ENCODE results near the gene SFXN5. TPM values are rescaled to one million over a fixed set of nuclear protein-coding genes. Genes with fewer than 3 reads are reported as not detected.

SFXN5 gene
- total and polyA plus RNA-seq, 3 donors from 2014 or later: 24.0 to 32.2 (median 25.4) TPM

DNA sequence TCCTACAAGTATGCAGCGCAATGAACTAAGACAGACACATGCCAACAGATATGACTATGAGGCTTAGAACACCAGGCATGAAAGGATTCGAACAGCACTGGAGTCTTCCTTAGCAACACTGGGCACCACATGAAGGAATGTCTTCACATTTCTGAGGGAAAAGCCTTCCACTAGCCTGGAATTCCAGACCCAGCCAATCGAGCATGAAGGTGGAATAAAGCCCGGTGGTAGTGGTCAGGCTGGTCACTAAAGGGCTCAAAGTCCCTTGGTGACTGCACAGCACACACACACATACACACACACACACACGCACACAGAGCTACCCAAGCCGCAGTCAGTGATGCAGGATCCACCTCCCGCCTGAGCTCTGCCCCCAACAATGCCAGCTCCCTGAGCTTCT, 19.7 kb upstream of the SFXN5 start:
- H3K36me3 ChIP-seq (ENCODE audit: low read depth, missing control alignments): no peaks in the 10 kb centered on the region
- TF ChIP-seq CTCF (IDR thresholded peaks at IDR 0.05) (no peak), POLR2A (IDR thresholded peaks at IDR 0.05) (no peak)
- no peak overlapping the region for H3K4me3 ChIP-seq
- no peaks in the 10 kb centered on the region for H3K9me3 ChIP-seq
- DNase-seq: no peak
- intact Hi-C loops (cut with DNase I; ENCODE audit: low total_unique reads): no loop called here
- H3K27me3 ChIP-seq: no peaks in the 10 kb centered on the region
- no peaks in the 10 kb centered on the region for H3K4me1 ChIP-seq
- no peak overlapping the region for H3K27ac ChIP-seq
- WGBS, 2 donors: 85 to 95% methylated on average over 7 of the region's 7 CpGs

GRCh38 chr2:73089270-73090030, 17.9 kb upstream of the SFXN5 start:
- WGBS, 2 donors: 82 to 91% methylated on average over 10 to 11 of the region's 11 CpGs
- Histone ChIP-seq H3K36me3 (ENCODE audit: low read depth, missing control alignments) (no peaks in the 10 kb centered on the region), H3K4me1 (no peaks in the 10 kb centered on the region), H3K27me3 (no peaks in the 10 kb centered on the region), H3K9me3 (no peaks in the 10 kb centered on the region), H3K27ac (no peak overlapping the region), H3K4me3 (no peak overlapping the region)
- TF ChIP-seq CTCF (IDR thresholded peaks at IDR 0.05) (no peak), POLR2A (IDR thresholded peaks at IDR 0.05) (no peak)
- no peak for DNase-seq
- intact Hi-C loops (cut with DNase I; ENCODE audit: low total_unique reads): loop anchor here (5.0 kb wide), 1 partner anchor 73 kb away; no protein-coding TSS in a partner anchor

DNA sequence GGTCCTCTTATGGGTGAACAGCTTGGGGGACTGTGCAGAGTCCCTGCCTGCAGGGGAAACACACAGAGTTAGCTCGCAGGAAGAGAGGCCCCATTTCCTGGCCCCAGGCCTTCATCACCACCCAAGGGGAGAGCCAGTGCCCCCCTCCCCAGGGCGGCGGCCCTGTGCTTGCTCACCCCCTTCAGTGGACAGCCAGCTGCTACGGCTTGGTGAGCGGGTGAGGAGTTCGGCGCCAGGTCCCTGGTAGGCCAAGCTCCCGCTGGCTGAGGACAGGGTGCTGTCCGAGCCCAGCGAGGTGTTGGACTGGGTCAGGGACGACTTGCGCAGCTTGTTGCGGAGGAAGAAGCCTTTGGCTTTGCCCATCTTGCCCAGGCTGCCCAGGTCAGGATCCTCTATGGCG, 17.2 kb upstream of the SFXN5 start:
- WGBS, 2 donors: 94 to 100% methylated on average over 4 to 14 of the region's 14 CpGs
- intact Hi-C loops (cut with DNase I; ENCODE audit: low total_unique reads): loop anchor here (5.0 kb wide), 1 partner anchor 74 kb away; no protein-coding TSS in a partner anchor

GRCh38 chr2:73088211-73088610, 16.7 kb upstream of the SFXN5 start:
- intact Hi-C loops (cut with DNase I; ENCODE audit: low total_unique reads): loop anchor here (5.0 kb wide), 1 partner anchor 74 kb away; no protein-coding TSS in a partner anchor
- Histone ChIP-seq H3K36me3 (ENCODE audit: low read depth, missing control alignments) (no peaks in the 10 kb centered on the region), H3K4me1 (no peaks in the 10 kb centered on the region), H3K4me3 (no peak overlapping the region), H3K27ac (no peak overlapping the region), H3K27me3 (no peaks in the 10 kb centered on the region), H3K9me3 (no peaks in the 10 kb centered on the region)
- no peak for DNase-seq
- TF ChIP-seq CTCF (IDR thresholded peaks at IDR 0.05) (no peak), POLR2A (IDR thresholded peaks at IDR 0.05) (no peak)
- 91 to 100% methylated on average over 6 to 12 of the region's 12 CpGs for WGBS, 2 donors

More for the DNA sequence above, 17.2 kb upstream of the SFXN5 start:
- no peaks in the 10 kb centered on the region for H3K27me3 ChIP-seq
- H3K36me3 ChIP-seq (ENCODE audit: low read depth, missing control alignments): no peaks in the 10 kb centered on the region
- TF ChIP-seq CTCF (IDR thresholded peaks at IDR 0.05) (no peak), POLR2A (IDR thresholded peaks at IDR 0.05) (no peak)
- H3K4me3 ChIP-seq: no peak overlapping the region
- H3K27ac ChIP-seq: no peak overlapping the region
- H3K4me1 ChIP-seq: no peaks in the 10 kb centered on the region
- DNase-seq: no peak
- H3K9me3 ChIP-seq: no peaks in the 10 kb centered on the region

Measured in testis (tissue), 3 donors.